Muscle of arm (tissue), 12 donors: ENCODE data around the gene PHC3. TPM values are rescaled to one million over a fixed set of nuclear protein-coding genes. Genes with fewer than 3 reads are reported as not detected.

ENCODE experiments used
- DNase-seq: peaks from one replicate; pipeline ENCODE4 v3.0.0-alpha.2; 2013
- polyA plus RNA-seq, 12 donors: library from polyadenylated mRNA; unstranded; fragments of 120-200 nt; gene quantifications; one replicate each; pipeline ENCODE4 v1.2.1, GENCODE V29; 2013; ENCODE audit not compliant: insufficient read length in 12 of 12

PHC3 gene
- polyA plus RNA-seq, 12 donors, result 14.1 to 47.2 (median 24.8) TPM

DNA sequence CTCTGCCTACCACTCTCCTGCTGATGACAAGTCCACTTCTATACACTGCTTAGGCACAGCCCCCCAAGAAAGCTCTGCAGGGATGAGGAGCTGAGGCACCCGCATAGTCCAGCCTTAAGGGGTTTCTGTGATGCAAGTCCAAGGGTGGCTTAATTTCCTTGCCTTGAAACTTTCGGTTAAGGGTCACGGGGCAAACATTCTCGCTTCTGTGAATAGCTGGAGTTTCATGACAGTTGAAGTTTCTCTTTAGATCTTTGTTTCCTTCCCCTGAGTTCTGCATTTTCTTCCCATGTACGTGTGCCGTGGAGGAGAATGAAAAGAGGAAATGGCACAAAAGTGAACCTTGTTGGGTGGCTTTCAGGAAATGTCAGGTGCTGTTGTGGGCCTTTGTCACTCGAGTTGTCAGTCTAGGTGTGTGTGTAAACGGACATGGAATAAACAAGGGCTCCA lies 136.7 kb downstream of the PHC3 start:
- no peak for DNase-seq

DNA sequence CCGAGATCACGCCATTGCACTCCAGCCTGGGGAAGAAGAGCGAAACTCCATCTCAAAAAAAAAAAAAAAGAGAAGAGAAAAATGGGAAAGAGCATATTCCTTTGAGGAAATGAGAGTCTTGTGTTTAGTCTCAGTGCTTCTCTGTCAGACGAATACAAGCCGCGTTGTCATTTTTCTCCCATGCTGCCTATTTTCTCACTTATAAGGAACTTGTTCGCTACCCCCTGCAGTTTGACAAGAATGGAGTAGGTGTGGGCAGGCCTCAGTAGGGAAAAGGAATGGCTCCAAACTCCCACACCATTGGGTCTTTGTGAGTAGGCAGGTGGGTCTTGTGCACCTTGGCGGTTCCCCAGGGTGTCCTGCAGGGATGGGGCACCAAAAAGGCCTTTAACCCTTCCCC lies 137.3 kb downstream of the PHC3 start:
- DNase-seq, result no peak

GRCh38 chr3:170043506-170043905 lies 138.0 kb downstream of the PHC3 start:
- DNase-seq, result no peak

- DNase-seq, result no peak
Observed at GRCh38 chr3:170040418-170040817, 141.1 kb downstream of the PHC3 start.

- DNase-seq, result no peak
Observed at GRCh38 chr3:170038434-170039110, 143.0 kb downstream of the PHC3 start.

Other genes starting within 250 kb of the PHC3 start
- gene SEC62, start 214.9 kb downstream of the PHC3 start, polyA plus RNA-seq, result 100 to 1,000 TPM in 3 of 12 donors, 10 to 100 TPM in 8, not detected in 1; 66.6 to 132 (median 89.8) TPM
- gene GPR160, start 143.7 kb downstream of the PHC3 start, polyA plus RNA-seq, result 10 to 100 TPM in 1 of 12 donors, 1 to 10 TPM in 10, not detected in 1; 2.1 to 47.5 (median 3.2) TPM
- gene PRKCI, start 40.7 kb upstream of the PHC3 start, polyA plus RNA-seq, result 10 to 100 TPM in 11 of 12 donors, not detected in 1; 18.3 to 74.7 (median 25.5) TPM
- 10 to 100 TPM; 21.1 to 57.6 (median 28.4) TPM for gene SKIL, start 176.0 kb upstream of the PHC3 start, polyA plus RNA-seq
- gene CLDN11, start 237.1 kb upstream of the PHC3 start, polyA plus RNA-seq, result 10 to 100 TPM in 2 of 12 donors, 1 to 10 TPM in 8, not detected in 2; 1.8 to 35.1 (median 2.5) TPM